HepG2 (cell line): ENCODE results near the gene MAS1L. TPM values are rescaled to one million over a fixed set of nuclear protein-coding genes. Genes with fewer than 3 reads are reported as not detected.

Source experiments
- ATAC-seq: fragments of 200-7000 bp; cut with Tn5 transposase; 3 replicates; pipeline ENCODE4 v1.9.1; 2020; ENCODE audit warnings: mild to moderate bottlenecking, moderate library complexity
- BruUV-seq: library from RNA; stranded (reverse); fragments of 400-500 nt; replicated peaks from 2 replicates; lab custom pipeline; 2021; lab: Mats Ljungman, UMichigan
- CTCF ChIA-PET: fragments of 300-600 bp; formaldehyde crosslinking; extraction: SDS; loops from one replicate; lab custom pipeline; 2021; ENCODE audit warnings: low total read pairs, inconsistent platforms, low intra/inter-chr PET ratio; lab: Yijun Ruan, JAX
- POLR2A ChIA-PET: fragments of 350-600 bp; sonication (Branson Sonifier 250); formaldehyde crosslinking; loops from one replicate; lab custom pipeline; 2020; ENCODE audit warnings: antibody characterized with exemption, inconsistent platforms; lab: Yijun Ruan, JAX
- DNase-seq: peaks from one replicate; pipeline ENCODE4 v3.0.0-alpha.2; 2015; ENCODE audit warnings: low spot score
- FAIRE-seq: peaks from 3 replicates; lab custom pipeline; 2011; peaks lifted over from hg19 to GRCh38; lab: Jason Lieb, UNC
- H2AFZ ChIP-seq: one replicate; pipeline ENCODE4 v1.6.1; 2011; ENCODE audit warnings: low read length, inconsistent platforms
- H3K27ac ChIP-seq: fragments of 300-600 bp; 3 replicates; pipeline ENCODE4 v1.8.0; 2011; ENCODE audit warnings: mixed run types, mild to moderate bottlenecking, mixed read lengths, low read length, inconsistent platforms; ENCODE audit not compliant: insufficient read depth; ENCODE audit errors: extremely low read length
- H3K27me3 ChIP-seq, 2 experiments: fragments of 200-600 bp in 1 of 2; 2 replicates in 1 of 2; 3 replicates in 1 of 2; pipeline versions ENCODE4 v1.6.0 to v1.8.0; 2011; ENCODE audit warnings: low read length in 2 of 2, mild to moderate bottlenecking in 2 of 2, moderate library complexity in 2 of 2, inconsistent platforms in 1 of 2; ENCODE audit not compliant: insufficient read depth in 2 of 2, control insufficient read depth in 1 of 2
- H3K36me3 ChIP-seq, 2 experiments: fragments of 200-600 bp in 1 of 2; replicated peaks in 1 of 2; 2 replicates in 1 of 2; 3 replicates in 1 of 2; pipeline versions ENCODE4 v1.5.1 to v1.8.0; 2011; ENCODE audit warnings: low read length in 2 of 2, inconsistent platforms in 1 of 2; ENCODE audit not compliant: insufficient read depth in 2 of 2, control insufficient read depth in 1 of 2
- H3K4me1 ChIP-seq: 2 replicates; pipeline ENCODE4 v1.5.1; 2012; ENCODE audit warnings: low read length, inconsistent platforms; ENCODE audit not compliant: insufficient read depth
- H3K4me2 ChIP-seq: 2 replicates; pipeline ENCODE4 v1.6.0; 2011; ENCODE audit warnings: low read depth, low read length, inconsistent platforms
- H3K4me3 ChIP-seq, 3 experiments: fragments of 200-600 bp in 1 of 3; sonication (generic), shearing (Covaris generic) in 1 of 3; replicated peaks in 1 of 3; 2 replicates each; pipeline ENCODE4 v1.5.1; 2011 to 2016; ENCODE audit warnings: low read length in 3 of 3, inconsistent platforms in 2 of 3, low read depth in 2 of 3, mild to moderate bottlenecking in 2 of 3, control low read depth in 1 of 3, mixed read lengths in 1 of 3; ENCODE audit not compliant: insufficient read depth in 1 of 3
- H3K79me2 ChIP-seq: one replicate; pipeline ENCODE4 v1.6.1; 2011; ENCODE audit warnings: low read length, inconsistent platforms; ENCODE audit not compliant: insufficient read depth
- H3K9ac ChIP-seq: 2 replicates; pipeline ENCODE4 v1.6.0; 2011; ENCODE audit warnings: mild to moderate bottlenecking, low read depth, low read length, inconsistent platforms; ENCODE audit not compliant: insufficient read depth
- H3K9me3 ChIP-seq: 2 replicates; pipeline ENCODE4 v1.5.1; 2012; ENCODE audit warnings: mild to moderate bottlenecking, low read length
- H4K20me1 ChIP-seq: 2 replicates; pipeline ENCODE4 v1.6.0; 2011; ENCODE audit warnings: inconsistent platforms, mild to moderate bottlenecking, low read length, moderate library complexity; ENCODE audit not compliant: insufficient read depth
- GMEB1 ChIP-seq: sonication (generic); formaldehyde crosslinking; IDR thresholded peaks from 2 replicates; pipeline ENCODE4 v1.5.1; 2020; ENCODE audit warnings: missing genetic modification reagents, mild to moderate bottlenecking, borderline replicate concordance
- NR3C1 ChIP-seq: sonication (generic); formaldehyde crosslinking; IDR thresholded peaks from 2 replicates; pipeline ENCODE4 v1.4.0; 2020; ENCODE audit warnings: missing genetic modification reagents
- PCBP2 ChIP-seq: fragments of 200-400 bp; formaldehyde crosslinking; optimal IDR thresholded peaks from 2 replicates; pipeline ENCODE3; 2018; ENCODE audit warnings: low read length, low read depth; ENCODE audit not compliant: poor library complexity, severe bottlenecking
- RAD51 ChIP-seq: fragments of 450-650 bp; IDR thresholded peaks from 2 replicates; pipeline ENCODE4 v1.6.1; 2016; ENCODE audit warnings: borderline replicate concordance
- SMC3 ChIP-seq: IDR thresholded peaks from 2 replicates; pipeline ENCODE4 v1.6.1; 2011; ENCODE audit warnings: low read length, improper control_type of control experiment
- USF2 ChIP-seq, 2 experiments: sonication (generic) in 1 of 2; formaldehyde crosslinking in 1 of 2; IDR thresholded peaks; 2 replicates each; pipeline versions ENCODE4 v1.5.1 to v1.6.1; 2011 to 2020; ENCODE audit warnings: borderline replicate concordance in 1 of 2, low read depth in 1 of 2, low read length in 1 of 2, mild to moderate bottlenecking in 1 of 2, missing genetic modification reagents in 1 of 2, moderate library complexity in 1 of 2
- ZNF563 ChIP-seq: sonication (generic); formaldehyde crosslinking; IDR thresholded peaks from 2 replicates; pipeline ENCODE4 v1.8.0; 2022; ENCODE audit warnings: mild to moderate bottlenecking, moderate library complexity, missing genetic modification reagents
- ZNF570 ChIP-seq: sonication (generic); formaldehyde crosslinking; IDR thresholded peaks from 2 replicates; pipeline ENCODE4 v1.4.0; 2020; ENCODE audit warnings: mild to moderate bottlenecking, missing genetic modification reagents, borderline replicate concordance
- ZNF780A ChIP-seq: sonication (generic); formaldehyde crosslinking; IDR thresholded peaks from 2 replicates; pipeline ENCODE4 v1.8.0; 2022; ENCODE audit warnings: mild to moderate bottlenecking, missing genetic modification reagents, moderate library complexity
- WGBS: methylation state at CpG from one replicate; pipeline ENCODE4 v1.1.6; 2017; ENCODE audit warnings: low lambda C conversion rate; 5-methylcytosine and 5-hydroxymethylcytosine counted together
- in situ Hi-C: cut with HindIII; loops from 2 replicates; pipeline ENCODE4 v1.10.0; 2017; ENCODE audit warnings: low pct_unique_long_range_greater_than_20kb; ENCODE audit not compliant: extremely low pct_ligation_motif_present
- intact Hi-C: fragments of 100-400 bp; cut with micrococcal nuclease; formaldehyde crosslinking; loops from one replicate; pipeline ENCODE4 v1.10.0; 2022; ENCODE audit not compliant: unreplicated experiment
- polyA plus RNA-seq, 8 experiments: library from polyadenylated mRNA; depleted of rRNA in 3 of 8; stranded (reverse) in 7 of 8; unstranded in 1 of 8; fragments of >200 nt; fragmentation: Illumina TruSeq in 4 of 8; extraction: Trizol in 4 of 8; gene quantifications; 2 replicates each; pipeline versions ENCODE4 v1.2.1 to v1.2.3, GENCODE V29; 2011 to 2016; ENCODE audit warnings: low read depth in 4 of 8, missing spikeins in 1 of 8, mixed read lengths in 1 of 8; ENCODE audit not compliant: insufficient read depth in 1 of 8
- total RNA-seq, 5 experiments: library from RNA; depleted of rRNA; stranded (reverse); fragments of >200 nt; fragmentation: Illumina TruSeq; extraction: Trizol; gene quantifications; 2 replicates each; pipeline ENCODE4 v1.2.3, GENCODE V29; 2016; ENCODE audit warnings: low read depth in 1 of 5

Gene MAS1L
- total and polyA plus RNA-seq, 2 of the 13 experiments (the other 11 are each of a cell fraction or from before 2014, with no cell fraction given) = not detected

GRCh38 chr6:29522227-29522626 lies 34.5 kb upstream of the MAS1L start (continued):
- TF ChIP-seq GMEB1 (CRISPR knock-in tag) (no peak), SMC3 (no peak), ZNF563 (no peak), PCBP2 (no peak), NR3C1 (no peak)
- TF ChIP-seq, all 625 proteins: peak for 0

- H3K36me3 ChIP-seq = no peaks in the 10 kb centered on the region
- H4K20me1 ChIP-seq = no peaks in the 10 kb centered on the region
- DNase-seq (no peak), ATAC-seq (no peak), FAIRE-seq (no peak)
- no peak overlapping the region for H3K4me2 ChIP-seq
- BruUV-seq = no TSS peak
- intact Hi-C loops = no loop called here
- H3K4me1 ChIP-seq = no peaks in the 10 kb centered on the region
- ChIA-PET POLR2A (no interaction called here), CTCF (no interaction called here)
- in situ Hi-C loops = no loop called here
- H3K27me3 ChIP-seq = no peaks in the 10 kb centered on the region
- no peak overlapping the region for H3K4me3 ChIP-seq
- no peak overlapping the region for H3K27ac ChIP-seq
- 11% methylated on average over 7 of the region's 8 CpGs for WGBS
- H3K79me2 ChIP-seq = no peaks in the 10 kb centered on the region
- H2AFZ ChIP-seq = no peak overlapping the region
- H3K9ac ChIP-seq = no peak overlapping the region
- H3K9me3 ChIP-seq = no peaks in the 10 kb centered on the region
- TF ChIP-seq USF2 (IDR thresholded peaks at IDR 0.05; ENCODE audit: low read depth, low read length) (peak; percentile 69), USF2 (CRISPR knock-in tag; IDR thresholded peaks at IDR 0.05; ENCODE audit: borderline replicate concordance) (no peak), ZNF570 (CRISPR knock-in tag) (no peak), RAD51 (peak; percentile 78; the same call in 1 of the 2 replicates), ZNF780A (CRISPR knock-in tag) (no peak)
- TF ChIP-seq, all 625 proteins: peak for 2
Measured at GRCh38 chr6:29521006-29521680, 33.4 kb upstream of the MAS1L start.
